ENCODE measurements around the gene FSTL5. TPM values are rescaled to one million over a fixed set of nuclear protein-coding genes. Genes with fewer than 3 reads are reported as not detected.

FSTL5 gene
- total RNA-seq, 1 experiment from 2014 or later = not detected

DNA sequence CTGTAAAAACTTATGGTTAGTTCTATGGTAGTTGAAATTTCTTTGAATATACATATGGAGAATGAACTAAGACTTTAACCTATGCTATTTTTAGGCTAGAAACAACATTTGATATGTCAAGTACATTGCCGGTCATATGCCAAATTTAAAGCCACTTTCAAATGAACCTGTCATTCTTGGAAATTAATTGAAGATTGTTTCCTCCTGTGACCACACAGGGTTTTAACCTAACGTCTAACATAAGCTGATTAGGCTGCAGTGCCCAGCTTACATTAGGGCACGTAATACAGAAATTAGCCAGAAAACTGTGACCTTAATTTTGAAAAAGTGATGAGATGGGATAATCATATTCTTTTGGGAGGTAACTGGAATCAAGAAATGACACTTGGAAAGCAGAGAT is 645.9 kb downstream of the FSTL5 start:
- ChIA-PET POLR2A (no interaction called here), CTCF (no interaction called here)
- H3K4me1 Mint-ChIP-seq (ENCODE audit: insufficient read depth, unreplicated experiment) = peaks cover 4% of the 10 kb centered on the region
- H3K36me3 Mint-ChIP-seq (ENCODE audit: insufficient read depth, unreplicated experiment) = no peaks in the 10 kb centered on the region
- TF ChIP-seq, protein P1, sequence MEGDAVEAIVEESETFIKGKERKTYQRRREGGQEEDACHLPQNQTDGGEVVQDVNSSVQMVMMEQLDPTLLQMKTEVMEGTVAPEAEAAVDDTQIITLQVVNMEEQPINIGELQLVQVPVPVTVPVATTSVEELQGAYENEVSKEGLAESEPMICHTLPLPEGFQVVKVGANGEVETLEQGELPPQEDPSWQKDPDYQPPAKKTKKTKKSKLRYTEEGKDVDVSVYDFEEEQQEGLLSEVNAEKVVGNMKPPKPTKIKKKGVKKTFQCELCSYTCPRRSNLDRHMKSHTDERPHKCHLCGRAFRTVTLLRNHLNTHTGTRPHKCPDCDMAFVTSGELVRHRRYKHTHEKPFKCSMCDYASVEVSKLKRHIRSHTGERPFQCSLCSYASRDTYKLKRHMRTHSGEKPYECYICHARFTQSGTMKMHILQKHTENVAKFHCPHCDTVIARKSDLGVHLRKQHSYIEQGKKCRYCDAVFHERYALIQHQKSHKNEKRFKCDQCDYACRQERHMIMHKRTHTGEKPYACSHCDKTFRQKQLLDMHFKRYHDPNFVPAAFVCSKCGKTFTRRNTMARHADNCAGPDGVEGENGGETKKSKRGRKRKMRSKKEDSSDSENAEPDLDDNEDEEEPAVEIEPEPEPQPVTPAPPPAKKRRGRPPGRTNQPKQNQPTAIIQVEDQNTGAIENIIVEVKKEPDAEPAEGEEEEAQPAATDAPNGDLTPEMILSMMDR (IDR thresholded peaks at IDR 0.05; ENCODE audit: unreplicated experiment) = no peak
- no peak overlapping the region for H3K27ac Mint-ChIP-seq (ENCODE audit: low read depth, unreplicated experiment)
- H3K4me3 Mint-ChIP-seq (ENCODE audit: unreplicated experiment) = no peak overlapping the region
- H3K9me3 Mint-ChIP-seq (ENCODE audit: unreplicated experiment) = no peaks in the 10 kb centered on the region
- DNase-seq (ENCODE audit: unreplicated experiment) = no peak
- H3K27me3 Mint-ChIP-seq (ENCODE audit: insufficient read depth, unreplicated experiment) = no peaks in the 10 kb centered on the region
- intact Hi-C loops (cut with micrococcal nuclease) = no loop called here
- no TSS peak for BruUV-seq (replicated peaks)

DNA sequence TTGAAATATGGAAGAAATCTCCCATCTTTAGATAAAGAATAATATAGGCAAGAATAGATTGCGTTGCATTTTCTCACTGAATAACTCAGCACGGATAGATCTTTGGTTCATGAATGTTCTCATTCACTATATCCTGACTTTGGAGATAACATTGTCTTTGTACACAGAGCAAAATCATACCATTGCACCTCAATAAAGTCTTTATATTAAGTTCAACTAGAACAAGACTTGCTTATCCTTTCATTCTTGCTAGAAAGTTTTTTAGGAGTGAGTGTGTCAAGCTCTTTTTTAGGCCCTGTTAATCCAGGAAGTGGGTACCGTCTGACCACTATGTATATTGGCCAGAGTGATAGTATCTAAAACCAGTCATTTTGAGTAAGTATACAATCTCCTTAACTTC is 658.7 kb downstream of the FSTL5 start:
- intact Hi-C loops (cut with micrococcal nuclease) = no loop called here
- ChIA-PET CTCF (no interaction called here), POLR2A (no interaction called here)
- TF ChIP-seq, protein P1 (IDR thresholded peaks at IDR 0.05; ENCODE audit: unreplicated experiment) = no peak
- Mint-ChIP-seq H3K36me3 (ENCODE audit: insufficient read depth, unreplicated experiment) (no peaks in the 10 kb centered on the region), H3K27me3 (ENCODE audit: insufficient read depth, unreplicated experiment) (no peaks in the 10 kb centered on the region), H3K9me3 (ENCODE audit: unreplicated experiment) (no peaks in the 10 kb centered on the region), H3K4me1 (ENCODE audit: insufficient read depth, unreplicated experiment) (no peaks in the 10 kb centered on the region), H3K4me3 (ENCODE audit: unreplicated experiment) (no peak overlapping the region), H3K27ac (ENCODE audit: low read depth, unreplicated experiment) (no peak overlapping the region)
- no TSS peak for BruUV-seq (replicated peaks)
- no peak for DNase-seq (ENCODE audit: unreplicated experiment)

DNA sequence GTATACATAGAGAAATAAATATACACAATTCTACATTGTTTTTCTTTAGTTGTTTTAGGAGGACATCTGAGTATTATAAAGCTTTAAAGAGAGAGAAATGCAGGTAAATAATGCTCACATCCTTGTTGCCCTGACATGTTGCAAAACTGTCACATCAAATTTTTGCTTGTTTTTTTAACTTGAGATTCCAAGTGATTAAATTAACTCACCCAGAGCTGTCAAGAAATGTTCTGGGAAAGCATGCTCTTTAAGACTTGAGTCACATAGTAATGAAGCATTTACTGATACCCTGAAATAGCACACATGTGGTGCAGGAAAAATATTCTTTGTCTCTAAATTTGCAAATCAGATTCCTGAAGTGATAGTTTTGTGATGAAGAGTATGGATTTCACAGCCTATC is 665.6 kb downstream of the FSTL5 start:
- Mint-ChIP-seq H3K4me3 (ENCODE audit: unreplicated experiment) (no peak overlapping the region), H3K27ac (ENCODE audit: low read depth, unreplicated experiment) (no peak overlapping the region), H3K9me3 (ENCODE audit: unreplicated experiment) (no peaks in the 10 kb centered on the region), H3K4me1 (ENCODE audit: insufficient read depth, unreplicated experiment) (no peaks in the 10 kb centered on the region), H3K27me3 (ENCODE audit: insufficient read depth, unreplicated experiment) (no peaks in the 10 kb centered on the region), H3K36me3 (ENCODE audit: insufficient read depth, unreplicated experiment) (no peaks in the 10 kb centered on the region)
- no TSS peak for BruUV-seq (replicated peaks)
- ChIA-PET CTCF (no interaction called here), POLR2A (no interaction called here)
- intact Hi-C loops (cut with micrococcal nuclease) = no loop called here
- DNase-seq (ENCODE audit: unreplicated experiment) = no peak
- TF ChIP-seq, protein P1 (IDR thresholded peaks at IDR 0.05; ENCODE audit: unreplicated experiment) = no peak

DNA sequence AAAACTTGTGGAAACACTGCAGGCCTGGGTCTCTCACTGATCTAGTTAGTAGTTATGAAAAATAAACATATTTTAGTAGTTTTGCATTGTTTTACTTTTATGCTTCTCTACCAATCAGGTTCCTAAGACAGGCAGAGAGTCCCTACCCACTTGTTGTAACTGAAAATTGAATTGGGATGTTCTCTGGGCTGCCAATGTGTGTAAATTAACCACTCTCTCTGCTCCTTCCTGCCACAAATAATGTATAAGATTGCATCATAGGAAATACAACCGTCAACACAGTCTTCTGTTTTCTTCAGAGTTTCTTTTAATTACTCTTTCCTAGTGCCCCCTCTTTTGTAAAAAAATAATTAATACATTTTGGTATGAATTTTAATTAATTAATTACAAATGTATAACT is 677.3 kb downstream of the FSTL5 start:
- CTCF ChIA-PET = no interaction called here

More for the DNA sequence above, 677.3 kb downstream of the FSTL5 start:
- Mint-ChIP-seq H3K9me3 (ENCODE audit: unreplicated experiment) (no peaks in the 10 kb centered on the region), H3K27me3 (ENCODE audit: insufficient read depth, unreplicated experiment) (no peaks in the 10 kb centered on the region), H3K27ac (ENCODE audit: low read depth, unreplicated experiment) (no peak overlapping the region), H3K4me3 (ENCODE audit: unreplicated experiment) (no peak overlapping the region), H3K4me1 (ENCODE audit: insufficient read depth, unreplicated experiment) (no peaks in the 10 kb centered on the region), H3K36me3 (ENCODE audit: insufficient read depth, unreplicated experiment) (no peaks in the 10 kb centered on the region)
- TF ChIP-seq, protein P1 (IDR thresholded peaks at IDR 0.05; ENCODE audit: unreplicated experiment) = no peak
- BruUV-seq (replicated peaks) = no TSS peak
- DNase-seq (ENCODE audit: unreplicated experiment) = no peak
- intact Hi-C loops (cut with micrococcal nuclease) = no loop called here
- POLR2A ChIA-PET = interaction anchor here (0.7 kb wide), 1 partner anchor 78 kb away, joined by 3 read pairs; no protein-coding TSS in a partner anchor
